Neutrophil (primary cell): ENCODE data around the gene CAPN10.

Experiments
- H3K27ac ChIP-seq: fragments of 200-600 bp; sonication (generic); 2 replicates; pipeline ENCODE4 v1.5.1; 2016; ENCODE audit warnings: mild to moderate bottlenecking, moderate library complexity
- H3K27me3 ChIP-seq: fragments of 200-600 bp; sonication (generic); 2 replicates; pipeline ENCODE4 v1.6.0; 2016; ENCODE audit warnings: mild to moderate bottlenecking
- H3K36me3 ChIP-seq: fragments of 200-600 bp; sonication (generic); 2 replicates; pipeline ENCODE4 v1.5.1; 2017
- H3K4me1 ChIP-seq, 2 experiments: fragments of 200-600 bp in 1 of 2; sonication (generic) in 1 of 2; 1 replicate in 1 of 2; 2 replicates in 1 of 2; pipeline versions ENCODE4 v1.5.1 to v1.6.1; 2013 to 2016; ENCODE audit warnings: low read depth in 1 of 2, low read length in 1 of 2, mild to moderate bottlenecking in 1 of 2, moderate library complexity in 1 of 2; ENCODE audit not compliant: control insufficient read depth in 1 of 2, insufficient read depth in 1 of 2
- H3K4me3 ChIP-seq, 2 experiments: fragments of 200-600 bp in 1 of 2; sonication (generic) in 1 of 2; 1 replicate in 1 of 2; 2 replicates in 1 of 2; pipeline ENCODE4 v1.5.1; 2013 to 2016; ENCODE audit warnings: low read depth in 1 of 2, low read length in 1 of 2, mild to moderate bottlenecking in 1 of 2, moderate library complexity in 1 of 2
- H3K9me3 ChIP-seq: fragments of 200-600 bp; sonication (generic); 2 replicates; pipeline ENCODE4 v1.5.1; 2016
- TF ChIP-seq, protein P1 (sequence below): fragments of 200-600 bp; sonication (generic); IDR thresholded peaks from 2 replicates; pipeline ENCODE4 v1.5.1; 2016; ENCODE audit warnings: antibody characterized with exemption

Gene CAPN10

DNA sequence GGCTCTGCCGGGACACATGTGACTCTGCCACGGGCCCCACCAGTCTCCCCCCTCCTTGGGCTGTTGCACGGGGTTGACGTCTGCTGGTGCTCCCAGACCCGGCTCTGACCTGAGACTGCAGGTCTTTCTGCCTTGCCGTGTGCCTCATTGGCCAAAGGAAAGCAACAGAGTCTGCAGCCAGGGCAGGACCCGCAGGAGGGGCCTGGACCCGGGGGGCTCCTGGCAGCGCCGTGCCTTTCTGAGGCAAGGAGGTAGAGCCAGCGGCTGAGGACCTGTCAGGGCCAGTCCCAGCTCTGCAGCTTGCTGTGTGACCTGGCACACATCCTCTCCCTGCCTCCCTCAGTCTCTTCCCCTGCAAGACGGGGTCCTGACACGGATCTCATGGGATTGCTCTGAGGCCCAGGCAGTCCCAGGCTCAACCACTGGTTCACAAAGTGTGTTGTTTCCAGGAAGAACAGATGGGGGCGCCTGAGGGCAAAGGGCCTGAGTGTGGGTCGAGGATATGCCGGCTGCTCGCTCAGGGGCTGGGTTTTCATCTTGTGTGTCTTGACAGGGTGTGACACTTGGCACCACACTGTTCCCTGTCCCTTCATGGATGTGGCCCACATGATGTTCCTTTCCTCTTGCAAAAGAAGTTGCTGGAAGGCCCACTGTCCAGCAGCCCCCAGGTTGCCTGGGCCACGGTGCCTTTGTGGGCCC lies 9.0 kb downstream of the CAPN10 start:
- TF ChIP-seq, protein P1, sequence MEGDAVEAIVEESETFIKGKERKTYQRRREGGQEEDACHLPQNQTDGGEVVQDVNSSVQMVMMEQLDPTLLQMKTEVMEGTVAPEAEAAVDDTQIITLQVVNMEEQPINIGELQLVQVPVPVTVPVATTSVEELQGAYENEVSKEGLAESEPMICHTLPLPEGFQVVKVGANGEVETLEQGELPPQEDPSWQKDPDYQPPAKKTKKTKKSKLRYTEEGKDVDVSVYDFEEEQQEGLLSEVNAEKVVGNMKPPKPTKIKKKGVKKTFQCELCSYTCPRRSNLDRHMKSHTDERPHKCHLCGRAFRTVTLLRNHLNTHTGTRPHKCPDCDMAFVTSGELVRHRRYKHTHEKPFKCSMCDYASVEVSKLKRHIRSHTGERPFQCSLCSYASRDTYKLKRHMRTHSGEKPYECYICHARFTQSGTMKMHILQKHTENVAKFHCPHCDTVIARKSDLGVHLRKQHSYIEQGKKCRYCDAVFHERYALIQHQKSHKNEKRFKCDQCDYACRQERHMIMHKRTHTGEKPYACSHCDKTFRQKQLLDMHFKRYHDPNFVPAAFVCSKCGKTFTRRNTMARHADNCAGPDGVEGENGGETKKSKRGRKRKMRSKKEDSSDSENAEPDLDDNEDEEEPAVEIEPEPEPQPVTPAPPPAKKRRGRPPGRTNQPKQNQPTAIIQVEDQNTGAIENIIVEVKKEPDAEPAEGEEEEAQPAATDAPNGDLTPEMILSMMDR: no peak
- Histone ChIP-seq H3K4me1 (no peaks in the 10 kb centered on the region), H3K4me3 (no peak overlapping the region), H3K27ac (no peak overlapping the region), H3K9me3 (no peaks in the 10 kb centered on the region), H3K36me3 (peaks cover 94% of the 10 kb centered on the region), H3K27me3 (no peaks in the 10 kb centered on the region)

DNA sequence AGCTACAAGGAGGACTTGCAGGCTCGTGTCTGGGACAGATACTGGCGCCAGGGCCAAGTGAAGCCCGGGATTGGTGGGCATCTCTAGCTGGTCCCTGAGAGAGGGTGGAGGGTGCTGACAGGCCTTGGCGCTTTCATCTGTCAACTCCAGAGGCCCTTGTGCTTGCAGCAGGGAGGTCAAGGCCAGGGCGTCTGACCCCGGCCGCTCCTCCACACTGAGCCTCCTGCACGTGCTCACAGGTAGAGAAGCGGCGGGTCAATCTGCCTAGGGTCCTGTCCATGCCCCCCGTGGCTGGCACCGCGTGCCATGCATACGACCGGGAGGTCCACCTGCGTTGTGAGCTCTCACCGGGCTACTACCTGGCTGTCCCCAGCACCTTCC lies 9.5 kb downstream of the CAPN10 start:
- no peaks in the 10 kb centered on the region for H3K27me3 ChIP-seq
- no peaks in the 10 kb centered on the region for H3K4me1 ChIP-seq
- H3K9me3 ChIP-seq: no peaks in the 10 kb centered on the region
- H3K36me3 ChIP-seq: peaks cover 94% of the 10 kb centered on the region
- H3K27ac ChIP-seq: no peak overlapping the region
- TF ChIP-seq, protein P1: no peak
- H3K4me3 ChIP-seq: no peak overlapping the region

DNA sequence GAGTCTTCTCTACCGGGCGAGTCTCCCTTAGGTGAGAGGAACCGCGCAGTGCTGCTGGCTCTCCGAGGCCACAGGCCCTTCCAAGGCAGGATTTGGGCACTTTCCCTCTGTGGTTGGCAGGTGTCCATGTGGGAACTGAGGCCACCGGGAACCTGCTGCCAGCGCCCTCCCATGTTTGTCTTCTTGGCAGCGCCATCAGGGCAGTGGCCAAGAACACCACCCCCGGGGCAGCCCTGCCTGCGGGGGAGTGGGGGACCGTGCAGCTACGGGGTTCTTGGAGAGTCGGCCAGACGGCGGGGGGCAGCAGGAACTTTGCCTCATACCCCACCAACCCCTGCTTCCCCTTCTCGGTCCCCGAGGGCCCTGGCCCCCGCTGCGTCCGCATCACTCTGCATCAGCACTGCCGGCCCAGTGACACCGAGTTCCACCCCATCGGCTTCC lies 10.0 kb downstream of the CAPN10 start:
- Histone ChIP-seq H3K27ac (no peak overlapping the region), H3K36me3 (peaks cover 92% of the 10 kb centered on the region), H3K4me3 (no peak overlapping the region), H3K4me1 (no peaks in the 10 kb centered on the region), H3K27me3 (no peaks in the 10 kb centered on the region), H3K9me3 (no peaks in the 10 kb centered on the region)
- TF ChIP-seq, protein P1: no peak

DNA sequence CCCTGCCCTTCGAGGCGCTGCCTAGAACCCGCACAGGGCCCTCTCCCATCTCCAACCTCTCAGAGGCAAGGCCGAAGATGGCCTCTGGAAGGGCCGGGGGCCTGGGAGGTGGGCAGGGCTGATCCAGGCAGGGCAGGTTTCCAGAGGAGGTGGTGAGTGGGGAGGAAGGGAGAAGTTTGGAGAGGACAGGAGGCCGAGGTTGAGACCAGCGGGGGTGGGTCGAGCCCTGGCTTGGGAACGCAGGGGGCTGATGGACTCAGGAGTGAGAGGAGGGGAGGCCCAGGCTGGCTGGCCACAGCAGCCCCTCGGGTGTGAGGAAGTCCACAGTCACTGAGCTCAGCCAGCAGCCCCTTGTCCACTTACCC lies 10.5 kb downstream of the CAPN10 start:
- no peak overlapping the region for H3K4me3 ChIP-seq
- TF ChIP-seq, protein P1: no peak
- no peak overlapping the region for H3K27ac ChIP-seq
- H3K4me1 ChIP-seq: no peaks in the 10 kb centered on the region
- H3K9me3 ChIP-seq: no peaks in the 10 kb centered on the region
- peaks cover 91% of the 10 kb centered on the region for H3K36me3 ChIP-seq
- no peaks in the 10 kb centered on the region for H3K27me3 ChIP-seq

DNA sequence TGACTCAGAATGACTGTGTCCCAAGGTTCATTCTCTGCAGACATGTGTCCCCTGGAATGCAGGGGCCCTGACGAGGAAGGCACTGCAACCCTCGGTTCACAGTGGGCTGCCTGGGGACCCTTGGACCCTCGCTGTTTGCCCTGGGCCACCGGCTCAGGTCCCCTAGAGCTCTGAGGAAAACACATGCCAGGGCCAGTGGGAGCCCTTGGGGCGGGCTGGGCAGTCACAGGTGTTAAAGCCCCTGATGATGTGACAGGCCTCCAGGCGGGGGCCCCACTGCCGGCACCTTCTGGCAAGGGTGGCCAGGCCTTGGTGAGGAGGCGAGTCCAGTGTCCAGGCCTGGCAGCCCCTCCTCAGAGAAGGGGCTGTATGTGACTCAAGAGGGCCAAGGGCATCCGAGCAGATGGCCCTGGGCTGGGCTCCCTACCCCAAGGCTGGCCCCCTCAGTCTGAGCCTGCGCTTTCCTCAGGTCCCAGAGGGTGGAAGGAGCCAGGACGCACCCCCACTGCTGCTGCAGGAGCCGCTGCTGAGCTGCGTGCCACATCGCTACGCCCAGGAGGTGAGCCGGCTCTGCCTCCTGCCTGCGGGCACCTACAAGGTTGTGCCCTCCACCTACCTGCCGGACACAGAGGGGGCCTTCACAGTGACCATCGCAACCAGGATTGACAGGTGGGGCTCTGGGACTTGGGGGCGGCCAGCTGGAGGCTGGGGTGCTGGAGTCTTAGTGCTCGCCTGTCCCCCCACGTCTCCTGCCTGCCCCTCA lies 11.1 kb downstream of the CAPN10 start:
- Histone ChIP-seq H3K36me3 (peaks cover 86% of the 10 kb centered on the region), H3K27ac (no peak overlapping the region), H3K4me1 (no peaks in the 10 kb centered on the region), H3K4me3 (no peak overlapping the region), H3K27me3 (no peaks in the 10 kb centered on the region), H3K9me3 (no peaks in the 10 kb centered on the region)
- TF ChIP-seq, protein P1: no peak
